22Rv1 (cell line): ENCODE data around the gene NBEA.

ENCODE experiments used
- CTCF ChIP-seq: fragments of 450-650 bp; IDR thresholded peaks from 2 replicates; pipeline ENCODE4 v1.5.1; 2017; ENCODE audit warnings: mild to moderate bottlenecking
- ZFX ChIP-seq: fragments of 450-650 bp; IDR thresholded peaks from 2 replicates; pipeline ENCODE4 v1.6.1; 2017; ENCODE audit warnings: antibody characterized with exemption, borderline replicate concordance

- TF ChIP-seq CTCF (no peak), ZFX (no peak)
These were observed 8.3 kb upstream of the NBEA start for GRCh38 chr13:34933786-34934185.
